OCI-LY7 (cell line): Measurements from ENCODE around the gene IPPK. TPM values are rescaled to one million over a fixed set of nuclear protein-coding genes. Genes with fewer than 3 reads are reported as not detected.

Source experiments
- BruUV-seq: library from RNA; stranded (reverse); fragments of 400-500 nt; replicated peaks from 2 replicates; lab custom pipeline; 2021; lab: Mats Ljungman, UMichigan
- CTCF ChIA-PET: fragments of 300-600 bp; sonication (Branson Sonifier 250); formaldehyde crosslinking; loops from one replicate; lab custom pipeline; 2022; ENCODE audit warnings: antibody characterized with exemption; ENCODE audit not compliant: unreplicated experiment; lab: Charles Lee
- POLR2A ChIA-PET: fragments of 300-600 bp; sonication (Branson Sonifier 250); formaldehyde crosslinking; loops from one replicate; lab custom pipeline; 2022; ENCODE audit warnings: antibody characterized with exemption; lab: Charles Lee
- DNase-seq: peaks from one replicate; pipeline ENCODE4 v3.0.0-alpha.2; 2015; ENCODE audit warnings: low spot score
- H2AFZ ChIP-seq: fragments of 200-600 bp; sonication (generic), shearing (Covaris generic); 2 replicates; pipeline ENCODE4 v1.6.1; 2014; ENCODE audit warnings: mild to moderate bottlenecking, antibody characterized with exemption, low read length, moderate library complexity
- H3K27ac ChIP-seq: fragments of 200-600 bp; sonication (generic); 2 replicates; pipeline ENCODE4 v1.5.1; 2014; ENCODE audit warnings: mixed run types, low read depth, mild to moderate bottlenecking, moderate library complexity, low read length, inconsistent platforms; ENCODE audit not compliant: poor library complexity, severe bottlenecking
- H3K36me3 ChIP-seq: fragments of 200-600 bp; sonication (generic); 2 replicates; pipeline ENCODE4 v1.6.1; 2014; ENCODE audit warnings: mild to moderate bottlenecking, antibody characterized with exemption, low read length, moderate library complexity, mixed read lengths; ENCODE audit not compliant: insufficient read depth
- H3K4me1 ChIP-seq: fragments of 200-600 bp; sonication (generic); 2 replicates; pipeline ENCODE4 v1.5.1; 2014; ENCODE audit warnings: mild to moderate bottlenecking, low read length; ENCODE audit not compliant: insufficient read depth, poor library complexity, severe bottlenecking
- H3K4me2 ChIP-seq: fragments of 200-600 bp; sonication (generic); 2 replicates; pipeline ENCODE4 v1.6.1; 2014; ENCODE audit warnings: mild to moderate bottlenecking, low read length
- H3K4me3 ChIP-seq: fragments of 200-600 bp; sonication (generic); 2 replicates; pipeline ENCODE4 v1.5.1; 2014; ENCODE audit warnings: mild to moderate bottlenecking, low read depth, low read length; ENCODE audit not compliant: poor library complexity, severe bottlenecking
- H3K79me2 ChIP-seq: fragments of 200-600 bp; sonication (generic); 2 replicates; pipeline ENCODE4 v1.6.1; 2016; ENCODE audit warnings: low read depth, mild to moderate bottlenecking, low read length, moderate library complexity, mixed read lengths; ENCODE audit not compliant: insufficient read depth
- H3K9me2 ChIP-seq: fragments of 200-600 bp; sonication (generic); 2 replicates; pipeline ENCODE4 v1.6.1; 2016; ENCODE audit warnings: mild to moderate bottlenecking, low read length, mixed read lengths; ENCODE audit not compliant: insufficient read depth
- H3K9me3 ChIP-seq: fragments of 200-600 bp; sonication (generic); 2 replicates; pipeline ENCODE4 v1.6.1; 2014; ENCODE audit warnings: mild to moderate bottlenecking, mixed run types, low read length, mixed read lengths
- H4K20me1 ChIP-seq: fragments of 200-600 bp; sonication (generic); 2 replicates; pipeline ENCODE4 v1.6.1; 2014; ENCODE audit warnings: mild to moderate bottlenecking, antibody characterized with exemption, low read length, moderate library complexity, mixed read lengths; ENCODE audit not compliant: insufficient read depth
- EZH2phosphoT487 ChIP-seq: fragments of 200-600 bp; sonication (generic); IDR thresholded peaks from 2 replicates; pipeline ENCODE4 v1.6.1; 2018; ENCODE audit warnings: low read depth, borderline replicate concordance, mild to moderate bottlenecking, mixed run types, antibody characterized with exemption, low read length, moderate library complexity, mixed read lengths
- intact Hi-C: fragments of 100-400 bp; cut with micrococcal nuclease; formaldehyde crosslinking; loops from one replicate; pipeline ENCODE4 v1.10.0; 2022; ENCODE audit not compliant: unreplicated experiment
- total RNA-seq, 2 experiments: library from RNA; depleted of rRNA in 1 of 2; stranded (reverse); fragments of >200 nt in 1 of 2; shearing (Covaris generic) in 1 of 2; gene quantifications; 2 replicates each; pipeline ENCODE4 v1.2.3, GENCODE V29; 2014 to 2022
- TF ChIP-seq, protein P1 (sequence below): fragments of 200-600 bp; sonication (generic); conservative IDR thresholded peaks from 2 replicates; pipeline ENCODE4 v1.5.1; 2014; ENCODE audit warnings: mild to moderate bottlenecking, antibody characterized with exemption, low read length, moderate library complexity, mixed read lengths

The IPPK gene
- total RNA-seq, 2 experiments from 2014 or later = 10.3 to 12.7 TPM

DNA sequence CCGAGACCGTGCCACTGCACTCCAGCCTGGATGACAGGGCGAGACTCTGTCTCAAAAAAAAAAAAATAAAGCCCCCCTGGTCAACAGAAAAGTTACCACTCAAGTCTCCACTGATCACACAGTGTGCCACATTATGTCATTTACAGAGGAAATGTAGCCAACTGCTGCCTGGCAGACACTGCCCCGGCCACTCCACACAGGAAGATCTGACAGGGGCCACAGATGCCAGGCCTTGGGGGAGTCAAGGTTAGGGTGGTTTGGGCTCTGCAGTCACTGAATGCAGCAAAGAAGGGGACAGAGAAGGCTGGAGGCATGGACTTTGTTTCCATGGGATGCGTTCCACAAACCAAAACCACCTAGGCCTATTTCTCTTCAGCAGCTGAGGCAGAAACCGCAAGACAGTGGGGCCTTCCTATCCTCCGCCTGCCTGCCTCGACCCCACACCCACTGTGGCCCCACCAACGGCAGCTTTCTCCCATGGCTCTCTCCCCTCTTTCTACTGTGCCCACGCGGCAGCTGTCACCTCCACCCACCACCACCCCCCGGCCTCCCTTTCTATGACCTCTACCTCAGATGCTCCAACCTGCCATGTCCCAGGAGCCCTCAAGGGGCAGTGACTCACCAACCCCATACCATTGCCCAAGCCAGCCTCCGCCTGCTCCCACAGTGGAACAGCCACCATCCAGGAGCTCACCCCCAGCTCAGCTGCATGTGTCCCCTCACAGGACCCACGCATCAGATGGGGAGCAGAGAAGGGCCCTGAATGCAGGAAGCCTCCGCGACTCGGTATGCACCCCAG is 12.4 kb downstream of the IPPK start:
- intact Hi-C loops = no loop called here
- POLR2A ChIA-PET = no interaction called here
- CTCF ChIA-PET = no interaction called here

GRCh38 chr9:92656537-92656925 is 13.4 kb downstream of the IPPK start:
- no peak overlapping the region for H3K27ac ChIP-seq
- no peaks in the 10 kb centered on the region for H4K20me1 ChIP-seq
- peaks cover 55% of the 10 kb centered on the region for H3K36me3 ChIP-seq
- H3K79me2 ChIP-seq = no peaks in the 10 kb centered on the region
- no peak for TF ChIP-seq EZH2phosphoT487
- TF ChIP-seq, protein P1, sequence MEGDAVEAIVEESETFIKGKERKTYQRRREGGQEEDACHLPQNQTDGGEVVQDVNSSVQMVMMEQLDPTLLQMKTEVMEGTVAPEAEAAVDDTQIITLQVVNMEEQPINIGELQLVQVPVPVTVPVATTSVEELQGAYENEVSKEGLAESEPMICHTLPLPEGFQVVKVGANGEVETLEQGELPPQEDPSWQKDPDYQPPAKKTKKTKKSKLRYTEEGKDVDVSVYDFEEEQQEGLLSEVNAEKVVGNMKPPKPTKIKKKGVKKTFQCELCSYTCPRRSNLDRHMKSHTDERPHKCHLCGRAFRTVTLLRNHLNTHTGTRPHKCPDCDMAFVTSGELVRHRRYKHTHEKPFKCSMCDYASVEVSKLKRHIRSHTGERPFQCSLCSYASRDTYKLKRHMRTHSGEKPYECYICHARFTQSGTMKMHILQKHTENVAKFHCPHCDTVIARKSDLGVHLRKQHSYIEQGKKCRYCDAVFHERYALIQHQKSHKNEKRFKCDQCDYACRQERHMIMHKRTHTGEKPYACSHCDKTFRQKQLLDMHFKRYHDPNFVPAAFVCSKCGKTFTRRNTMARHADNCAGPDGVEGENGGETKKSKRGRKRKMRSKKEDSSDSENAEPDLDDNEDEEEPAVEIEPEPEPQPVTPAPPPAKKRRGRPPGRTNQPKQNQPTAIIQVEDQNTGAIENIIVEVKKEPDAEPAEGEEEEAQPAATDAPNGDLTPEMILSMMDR = no peak
- H3K4me3 ChIP-seq = no peak overlapping the region
- no peaks in the 10 kb centered on the region for H3K9me3 ChIP-seq
- no peak overlapping the region for H3K4me2 ChIP-seq
- intact Hi-C loops = no loop called here
- ChIA-PET CTCF (no interaction called here), POLR2A (no interaction called here)
- no peaks in the 10 kb centered on the region for H3K9me2 ChIP-seq
- H3K4me1 ChIP-seq = peaks cover 8% of the 10 kb centered on the region
- no peak for DNase-seq
- H2AFZ ChIP-seq = no peak overlapping the region
- no TSS peak for BruUV-seq

More for the DNA sequence above, 12.4 kb downstream of the IPPK start:
- DNase-seq = no peak
- Histone ChIP-seq H2AFZ (no peak overlapping the region), H4K20me1 (no peaks in the 10 kb centered on the region), H3K79me2 (no peaks in the 10 kb centered on the region), H3K9me3 (no peaks in the 10 kb centered on the region), H3K27ac (no peak overlapping the region), H3K4me2 (no peak overlapping the region), H3K4me3 (no peak overlapping the region), H3K36me3 (peaks cover 51% of the 10 kb centered on the region), H3K9me2 (no peaks in the 10 kb centered on the region), H3K4me1 (peaks cover 8% of the 10 kb centered on the region)
- no peak for TF ChIP-seq EZH2phosphoT487
- TF ChIP-seq, protein P1 = no peak
- BruUV-seq = no TSS peak

GRCh38 chr9:92655896-92656536 is 13.9 kb downstream of the IPPK start:
- H3K36me3 ChIP-seq = peaks cover 58% of the 10 kb centered on the region
- H3K79me2 ChIP-seq = no peaks in the 10 kb centered on the region
- no peak for DNase-seq

More at GRCh38 chr9:92655896-92656536, 13.9 kb downstream of the IPPK start:
- intact Hi-C loops = no loop called here
- H3K4me3 ChIP-seq = no peak overlapping the region
- H3K4me2 ChIP-seq = no peak overlapping the region
- H3K9me3 ChIP-seq = no peaks in the 10 kb centered on the region
- BruUV-seq = no TSS peak
- CTCF ChIA-PET = no interaction called here
- no peaks in the 10 kb centered on the region for H3K9me2 ChIP-seq
- POLR2A ChIA-PET = no interaction called here
- no peaks in the 10 kb centered on the region for H4K20me1 ChIP-seq
- no peak overlapping the region for H3K27ac ChIP-seq
- no peak overlapping the region for H2AFZ ChIP-seq
- TF ChIP-seq, protein P1 = no peak
- TF ChIP-seq EZH2phosphoT487 = no peak
- H3K4me1 ChIP-seq = peaks cover 8% of the 10 kb centered on the region
